C4-2B (cell line): Measurements from ENCODE around the gene OCA2.

Source experiments
- CTCF ChIP-seq: fragments of 450-650 bp; conservative IDR thresholded peaks from 2 replicates; pipeline ENCODE4 v1.5.1; 2017; ENCODE audit warnings: mild to moderate bottlenecking
- ZFX ChIP-seq: fragments of 450-650 bp; IDR thresholded peaks from 2 replicates; pipeline ENCODE4 v1.6.1; 2017

- no peak for TF ChIP-seq CTCF
- no peak for TF ChIP-seq ZFX
Observed at GRCh38 chr15:27783678-27784077, 315.4 kb downstream of the OCA2 start.
